Activated T-cell treated with anti-CD3 and anti-CD28 coated beads, Interleukin-2, amount 50 U/mL, for 72 hours (primary cell): ENCODE measurements around the gene WNK1. TPM values are rescaled to one million over a fixed set of nuclear protein-coding genes. Genes with fewer than 3 reads are reported as not detected.
A peak's percentile ranks its signal among the peaks of the same experiment; 100 is the strongest.
"Not testable (repeated sequence)": the region's sequence is repeated elsewhere in the genome, so short reads cannot be mapped to it uniquely, and the experiment has no call there.

Source experiments
- ATAC-seq, 2 donors: fragments of 150-1000 bp; cut with Tn5 transposase; replicated peaks in 1 of 2; 2 replicates each; pipeline ENCODE4 v1.10.0; 2021; ENCODE audit warnings: moderate library complexity in 2 of 2, mild to moderate bottlenecking in 1 of 2
- DNase-seq, 2 donors: peaks; one replicate each; pipeline ENCODE4 v3.0.0; 2021 to 2022; ENCODE audit warnings: mixed read lengths in 1 of 2
- H3K27ac Mint-ChIP-seq: one replicate; pipeline ENCODE4 v1.8.0; 2022; ENCODE audit warnings: mild to moderate bottlenecking, moderate library complexity, mixed read lengths
- H3K27me3 Mint-ChIP-seq: one replicate; pipeline ENCODE4 v1.8.0; 2022; ENCODE audit warnings: low read depth, mixed read lengths
- H3K36me3 Mint-ChIP-seq, 2 donors: one replicate each; pipeline ENCODE4 v1.8.0; 2022; ENCODE audit warnings: mixed read lengths in 2 of 2, mild to moderate bottlenecking in 1 of 2; ENCODE audit not compliant: insufficient read depth in 2 of 2
- H3K4me1 Mint-ChIP-seq: one replicate; pipeline ENCODE4 v1.8.0; 2022; ENCODE audit warnings: low read depth, mixed read lengths
- H3K4me3 Mint-ChIP-seq, 2 donors: one replicate each; pipeline ENCODE4 v1.8.0; 2022; ENCODE audit warnings: mild to moderate bottlenecking in 2 of 2, mixed read lengths in 2 of 2, moderate library complexity in 2 of 2
- H3K9me3 Mint-ChIP-seq, 2 donors: one replicate each; pipeline ENCODE4 v1.8.0; 2022; ENCODE audit warnings: mixed read lengths in 2 of 2
- total RNA-seq, 2 donors: library from RNA; stranded (reverse); gene quantifications; one replicate each; pipeline ENCODE4 v1.2.3, GENCODE V29; 2022

Gene WNK1
- total RNA-seq, 2 donors from 2014 or later, result 177 to 213 TPM

GRCh38 chr12:931060-931459 is 178.7 kb downstream of the WNK1 start:
- H3K27ac Mint-ChIP-seq, result peak overlapping the region; percentile 36
- no peak overlapping the region for H3K4me3 Mint-ChIP-seq
- peaks cover 3 to 14% of the 10 kb centered on the region in 2 donors for H3K36me3 Mint-ChIP-seq
- peaks cover 8% of the 10 kb centered on the region for H3K4me1 Mint-ChIP-seq
- no peaks in the 10 kb centered on the region for H3K27me3 Mint-ChIP-seq
- no peaks in the 10 kb centered on the region for H3K9me3 Mint-ChIP-seq
- DNase-seq (no peak), ATAC-seq (no peak)

GRCh38 chr12:931591-931990 is 179.2 kb downstream of the WNK1 start:
- H3K27ac Mint-ChIP-seq, result peak overlapping the region; percentile 36
- no peaks in the 10 kb centered on the region for H3K27me3 Mint-ChIP-seq
- no peak overlapping the region for H3K4me3 Mint-ChIP-seq
- H3K4me1 Mint-ChIP-seq, result peaks cover 8% of the 10 kb centered on the region
- ATAC-seq (no peak), DNase-seq (no peak)
- H3K9me3 Mint-ChIP-seq, result no peaks in the 10 kb centered on the region
- peaks cover 1 to 12% of the 10 kb centered on the region in 2 donors for H3K36me3 Mint-ChIP-seq

GRCh38 chr12:935891-936290 is 183.5 kb downstream of the WNK1 start:
- not testable (repeated sequence) for ATAC-seq, H3K27me3 Mint-ChIP-seq, H3K4me3 Mint-ChIP-seq, H3K9me3 Mint-ChIP-seq, H3K27ac Mint-ChIP-seq, DNase-seq
- H3K4me1 Mint-ChIP-seq, result peaks cover 20% of the 10 kb centered on the region
- H3K36me3 Mint-ChIP-seq, result peaks cover 0 to 25% of the 10 kb centered on the region in 2 donors

GRCh38 chr12:936377-937345 is 184.3 kb downstream of the WNK1 start:
- H3K9me3 Mint-ChIP-seq, result no peaks in the 10 kb centered on the region
- no peaks in the 10 kb centered on the region for H3K27me3 Mint-ChIP-seq
- peaks cover 20% of the 10 kb centered on the region for H3K4me1 Mint-ChIP-seq
- ATAC-seq (no peak), DNase-seq (no peak)
- no peak overlapping the region for H3K27ac Mint-ChIP-seq
- peaks cover 0 to 22% of the 10 kb centered on the region in 2 donors for H3K36me3 Mint-ChIP-seq
- H3K4me3 Mint-ChIP-seq, result no peak overlapping the region

GRCh38 chr12:938810-939209 is 186.4 kb downstream of the WNK1 start:
- ATAC-seq (no peak), DNase-seq (no peak)
- Mint-ChIP-seq H3K9me3 (no peaks in the 10 kb centered on the region), H3K4me1 (peaks cover 20% of the 10 kb centered on the region), H3K27ac (peak overlapping the region; percentile 7), H3K4me3 (no peak overlapping the region), H3K27me3 (no peaks in the 10 kb centered on the region), H3K36me3 (peaks cover 0 to 25% of the 10 kb centered on the region in 2 donors)

GRCh38 chr12:943051-943450 is 190.7 kb downstream of the WNK1 start:
- Mint-ChIP-seq H3K27me3 (no peaks in the 10 kb centered on the region), H3K27ac (no peak overlapping the region), H3K4me1 (peaks cover 50% of the 10 kb centered on the region), H3K9me3 (no peaks in the 10 kb centered on the region), H3K4me3 (no peak overlapping the region), H3K36me3 (peaks cover 3 to 33% of the 10 kb centered on the region in 2 donors)
- no peak for DNase-seq
- ATAC-seq, result no peak

GRCh38 chr12:944211-944610 is 191.8 kb downstream of the WNK1 start:
- H3K27ac Mint-ChIP-seq, result peak overlapping the region; percentile 78
- H3K27me3 Mint-ChIP-seq, result no peaks in the 10 kb centered on the region
- no peak for ATAC-seq
- H3K36me3 Mint-ChIP-seq, result peaks cover 3 to 33% of the 10 kb centered on the region in 2 donors
- no peak for DNase-seq
- peak overlapping the region; percentile 14 to 35 for H3K4me3 Mint-ChIP-seq
- H3K4me1 Mint-ChIP-seq, result peaks cover 58% of the 10 kb centered on the region
- no peaks in the 10 kb centered on the region for H3K9me3 Mint-ChIP-seq

GRCh38 chr12:946212-946611 is 193.8 kb downstream of the WNK1 start:
- Mint-ChIP-seq H3K27me3 (no peaks in the 10 kb centered on the region), H3K4me1 (peaks cover 48% of the 10 kb centered on the region), H3K9me3 (no peaks in the 10 kb centered on the region), H3K27ac (peak overlapping the region; percentile 56), H3K4me3 (peak overlapping the region; percentile 38 to 60), H3K36me3 (peaks cover 3 to 19% of the 10 kb centered on the region in 2 donors)
- DNase-seq, result no peak
- ATAC-seq, result no peak

GRCh38 chr12:946631-947030 is 194.3 kb downstream of the WNK1 start:
- Mint-ChIP-seq H3K9me3 (no peaks in the 10 kb centered on the region), H3K4me3 (peak overlapping the region; percentile 38 to 60), H3K27me3 (no peaks in the 10 kb centered on the region), H3K36me3 (peaks cover 3 to 19% of the 10 kb centered on the region in 2 donors), H3K4me1 (peaks cover 48% of the 10 kb centered on the region), H3K27ac (peak overlapping the region; percentile 56)
- DNase-seq (peak in 1 of 2 donors; percentile 9), ATAC-seq (peak in 1 of 2 donors; percentile 27)

GRCh38 chr12:948238-948637 is 195.9 kb downstream of the WNK1 start:
- Mint-ChIP-seq H3K4me3 (peak overlapping the region; percentile 97 to 99), H3K36me3 (peaks cover 3 to 17% of the 10 kb centered on the region in 2 donors), H3K9me3 (no peaks in the 10 kb centered on the region), H3K4me1 (peaks cover 45% of the 10 kb centered on the region), H3K27me3 (no peaks in the 10 kb centered on the region), H3K27ac (peak overlapping the region; percentile 92)
- ATAC-seq, result no peak
- no peak for DNase-seq

- H3K9me3 Mint-ChIP-seq, result no peaks in the 10 kb centered on the region
- peaks cover 31% of the 10 kb centered on the region for H3K4me1 Mint-ChIP-seq
- H3K36me3 Mint-ChIP-seq, result peaks cover 3 to 15% of the 10 kb centered on the region in 2 donors
- H3K4me3 Mint-ChIP-seq, result peak within 1 kb of the TSS; percentile 97 to 99
- ATAC-seq (peak; percentile 86 to 87), DNase-seq (peak; percentile 98)
- no peaks in the 10 kb centered on the region for H3K27me3 Mint-ChIP-seq
- H3K27ac Mint-ChIP-seq, result peak within 1 kb of the TSS; percentile 87
These were observed 197.2 kb downstream of the WNK1 start, which contains the start of gene RAD52 for GRCh38 chr12:949453-950191. RAD52 (minus strand) TSS chr12:949694; CDS start chr12:933058, 16,636 bp downstream.

- H3K36me3 Mint-ChIP-seq, result peaks cover 3 to 13% of the 10 kb centered on the region in 2 donors
These were observed 198.8 kb downstream of the WNK1 start for GRCh38 chr12:951176-951575.

GRCh38 chr12:953776-954175 is 201.4 kb downstream of the WNK1 start:
- ATAC-seq (no peak), DNase-seq (peak in 1 of 2 donors; percentile 12)
- no peak overlapping the region for H3K4me3 Mint-ChIP-seq
- peaks cover 0 to 6% of the 10 kb centered on the region in 2 donors for H3K36me3 Mint-ChIP-seq
- H3K4me1 Mint-ChIP-seq, result peaks cover 4% of the 10 kb centered on the region
- H3K9me3 Mint-ChIP-seq, result no peaks in the 10 kb centered on the region
- H3K27ac Mint-ChIP-seq, result no peak overlapping the region
- H3K27me3 Mint-ChIP-seq, result no peaks in the 10 kb centered on the region

More at GRCh38 chr12:951176-951575, 198.8 kb downstream of the WNK1 start:
- H3K4me1 Mint-ChIP-seq, result peaks cover 21% of the 10 kb centered on the region
- DNase-seq, result no peak
- H3K4me3 Mint-ChIP-seq, result peak overlapping the region; percentile 55 to 68
- H3K9me3 Mint-ChIP-seq, result no peaks in the 10 kb centered on the region
- no peak for ATAC-seq
- H3K27me3 Mint-ChIP-seq, result no peaks in the 10 kb centered on the region
- H3K27ac Mint-ChIP-seq, result peak overlapping the region; percentile 78
